Prostate gland (tissue), 2 donors: ENCODE measurements around the gene TMEM135. TPM values are rescaled to one million over a fixed set of nuclear protein-coding genes. Genes with fewer than 3 reads are reported as not detected.
"Not testable (repeated sequence)": the region's sequence is repeated elsewhere in the genome, so short reads cannot be mapped to it uniquely, and the experiment has no call there.

Source experiments
- DNase-seq: peaks from one replicate; pipeline ENCODE4 v3.0.0-alpha.2; 2019; ENCODE audit warnings: low spot score
- H3K27ac ChIP-seq, 2 donors: fragments of 200-600 bp; sonication (generic); 2 replicates each; pipeline ENCODE4 v1.5.1; 2017 to 2019
- H3K27me3 ChIP-seq: fragments of 200-600 bp; sonication (generic); replicated peaks from 2 replicates; pipeline ENCODE4 v1.5.1; 2019; ENCODE audit not compliant: insufficient read depth
- H3K36me3 ChIP-seq, 2 donors: fragments of 200-600 bp; sonication (generic); 1 replicate in 1 of 2; 2 replicates in 1 of 2; pipeline versions ENCODE4 v1.5.1 to v1.8.1; 2017 to 2019
- H3K4me1 ChIP-seq: fragments of 200-600 bp; sonication (generic); replicated peaks from 2 replicates; pipeline ENCODE4 v1.5.1; 2019
- H3K4me3 ChIP-seq, 2 donors: fragments of 200-600 bp; sonication (generic); 2 replicates each; pipeline ENCODE4 v1.5.1; 2017 to 2019
- H3K9me3 ChIP-seq: fragments of 200-600 bp; sonication (generic); 2 replicates; pipeline ENCODE4 v1.5.1; 2017
- CTCF ChIP-seq, 4 experiments: fragments of 200-600 bp in 2 of 4; fragments of 450-650 bp in 2 of 4; sonication (generic) in 2 of 4; IDR thresholded peaks; 1 replicate in 3 of 4; 2 replicates in 1 of 4; pipeline ENCODE4 v1.5.1; 2016 to 2019; ENCODE audit warnings: antibody characterized with exemption in 4 of 4, mild to moderate bottlenecking in 2 of 4, moderate library complexity in 2 of 4
- POLR2A ChIP-seq: fragments of 450-650 bp; IDR thresholded peaks from one replicate; pipeline ENCODE4 v1.6.1; 2016; ENCODE audit warnings: antibody characterized with exemption, mild to moderate bottlenecking
- POLR2AphosphoS5 ChIP-seq: sonication (generic); formaldehyde crosslinking; IDR thresholded peaks from one replicate; pipeline ENCODE4 v1.6.1; 2017; ENCODE audit warnings: antibody characterized with exemption
- WGBS: methylation state at CpG from one replicate; pipeline ENCODE4 v1.1.5; 2018; 5-methylcytosine and 5-hydroxymethylcytosine counted together
- intact Hi-C: fragments of 100-400 bp; cut with DNase I; formaldehyde crosslinking; loops from one replicate; pipeline ENCODE4 v1.14.2; 2022
- total RNA-seq, 2 donors: library from RNA; depleted of rRNA; stranded (reverse); fragments of >200 nt; gene quantifications; one replicate each; pipeline ENCODE4 v1.1.0, GENCODE V29; 2016

The TMEM135 gene
- total RNA-seq = 10 to 100 TPM; 22.3 to 42.1 TPM

DNA sequence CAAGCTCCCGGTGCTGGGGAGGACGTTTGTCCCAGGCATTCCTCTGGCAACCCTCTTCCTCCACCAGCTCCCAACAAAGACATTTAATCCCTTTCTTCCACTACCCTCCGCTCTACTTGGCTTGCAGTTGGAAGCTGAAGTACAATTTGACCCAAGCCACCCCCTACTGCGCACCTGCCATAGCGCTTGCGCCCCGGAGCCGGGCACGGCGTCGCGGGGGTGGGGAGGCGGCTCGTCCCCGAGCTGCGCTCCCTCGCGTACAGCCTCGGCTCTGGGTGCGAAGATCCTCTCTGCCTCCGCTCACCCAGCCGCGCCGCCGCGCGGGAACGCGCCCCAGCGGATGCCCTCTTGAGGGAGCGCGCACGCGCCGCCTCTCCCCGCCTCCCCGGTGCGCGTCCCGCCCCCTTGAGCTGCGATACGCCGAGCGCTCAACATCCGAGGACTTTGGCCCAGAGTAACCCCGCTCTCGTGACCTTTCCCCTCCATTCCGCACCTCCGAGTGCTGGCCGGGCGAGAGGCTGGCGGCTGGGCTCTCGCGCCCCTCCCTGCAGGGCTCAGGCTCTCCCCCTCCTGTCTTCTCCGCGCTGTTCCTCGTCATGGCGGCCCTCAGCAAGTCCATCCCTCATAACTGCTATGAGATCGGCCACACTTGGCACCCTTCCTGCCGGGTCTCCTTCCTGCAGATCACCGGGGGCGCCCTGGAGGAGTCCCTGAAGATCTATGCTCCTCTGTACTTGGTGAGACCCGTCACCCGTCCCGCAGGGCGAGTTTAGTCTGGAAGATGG, at the start of gene TMEM135:
TMEM135 (plus strand) TSS at position 485 of the 785 bp plus-strand sequence; CDS start at position 597, 112 bp downstream.
- TF ChIP-seq POLR2AphosphoS5 (peak; percentile 71), POLR2A (peak; percentile 61), CTCF (IDR thresholded peaks at IDR 0.05) (no peak)
- 1% methylated on average over 63 of the region's 66 CpGs for WGBS

DNA sequence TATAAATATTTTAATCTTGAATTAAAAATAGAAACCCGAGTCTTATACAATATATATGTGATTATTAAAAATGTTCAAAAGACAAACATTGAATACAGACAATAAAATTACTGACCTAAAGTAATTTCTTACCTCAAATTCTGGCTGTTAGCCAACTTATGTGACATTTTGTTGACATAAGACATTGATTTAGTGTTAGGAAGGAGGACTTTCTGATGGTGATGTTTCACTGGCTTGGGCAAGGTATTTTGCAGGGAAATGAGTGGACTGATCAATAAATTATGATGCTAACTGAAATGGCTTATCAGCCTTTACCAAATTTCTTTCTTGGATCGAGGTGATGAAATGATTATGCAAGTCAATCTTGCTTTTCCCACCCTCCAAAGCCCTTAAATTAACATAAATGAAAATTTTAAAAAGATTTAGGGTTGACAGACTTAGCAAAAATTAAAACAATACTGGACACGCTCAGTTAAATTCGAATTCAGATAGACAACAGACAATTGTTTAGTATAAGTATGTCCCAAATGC, 49.3 kb upstream of the TMEM135 start:
- Histone ChIP-seq H3K9me3 (no peaks in the 10 kb centered on the region), H3K27ac (no peak overlapping the region), H3K27me3 (no peaks in the 10 kb centered on the region), H3K4me3 (no peak overlapping the region), H3K4me1 (no peaks in the 10 kb centered on the region), H3K36me3 (no peaks in the 10 kb centered on the region)
- no peak for TF ChIP-seq POLR2AphosphoS5
- no peak for TF ChIP-seq POLR2A
- no peak for TF ChIP-seq CTCF (IDR thresholded peaks at IDR 0.05)
- 76% methylated on average over 4 of the region's 4 CpGs for WGBS
- intact Hi-C loops = no loop called here
- DNase-seq = no peak

More for the DNA sequence above, at the start of gene TMEM135:
- Histone ChIP-seq H3K4me3 (peak within 1 kb of the TSS; percentile 70 to 78), H3K36me3 (no peaks in the 10 kb centered on the region), H3K4me1 (peaks cover 3% of the 10 kb centered on the region), H3K27ac (peak within 1 kb of the TSS; percentile 86 to 88), H3K9me3 (no peaks in the 10 kb centered on the region), H3K27me3 (no peaks in the 10 kb centered on the region)
- intact Hi-C loops = loop anchor here (2.0 kb wide), 1 partner anchor 81 kb away; no protein-coding TSS in a partner anchor
- peak; percentile 86 for DNase-seq

DNA sequence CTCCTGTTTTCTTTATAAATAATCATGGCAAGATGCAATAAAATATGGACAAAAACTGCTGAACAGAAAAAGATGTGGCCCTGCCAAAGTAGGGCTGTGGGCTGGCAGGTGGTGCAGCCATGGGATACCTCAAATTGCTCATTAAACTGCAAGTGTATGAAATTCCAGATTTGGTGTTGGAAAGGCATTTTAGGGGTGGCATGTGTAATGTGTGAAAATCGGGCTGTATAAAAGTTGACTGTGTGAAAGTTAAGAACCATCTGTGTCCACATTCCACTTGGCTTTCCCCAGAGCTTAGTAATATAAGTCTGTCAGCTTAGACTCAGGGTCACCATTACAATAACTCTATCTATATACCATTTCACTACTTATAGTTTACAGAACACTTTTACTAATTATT, 47.7 kb upstream of the TMEM135 start:
- WGBS = 22% methylated on average over 1 of the region's 1 CpG
- no peak overlapping the region for H3K4me3 ChIP-seq
- no peaks in the 10 kb centered on the region for H3K36me3 ChIP-seq
- H3K4me1 ChIP-seq = no peaks in the 10 kb centered on the region
- TF ChIP-seq POLR2AphosphoS5 = no peak
- TF ChIP-seq CTCF (IDR thresholded peaks at IDR 0.05) = no peak
- no peak for TF ChIP-seq POLR2A
- H3K9me3 ChIP-seq = no peaks in the 10 kb centered on the region
- intact Hi-C loops = no loop called here
- H3K27ac ChIP-seq = no peak overlapping the region
- H3K27me3 ChIP-seq = no peaks in the 10 kb centered on the region
- DNase-seq = no peak

- no peaks in the 10 kb centered on the region for H3K9me3 ChIP-seq
- H3K27ac ChIP-seq = no peak overlapping the region
- WGBS = 69% methylated on average over 3 of the region's 3 CpGs
- H3K27me3 ChIP-seq = no peaks in the 10 kb centered on the region
- H3K4me3 ChIP-seq = no peak overlapping the region
- DNase-seq = no peak
- H3K36me3 ChIP-seq = no peaks in the 10 kb centered on the region
- no peaks in the 10 kb centered on the region for H3K4me1 ChIP-seq
- intact Hi-C loops = no loop called here
- TF ChIP-seq POLR2AphosphoS5 (no peak), CTCF (IDR thresholded peaks at IDR 0.05) (no peak), POLR2A (no peak)
These were observed 47.2 kb upstream of the TMEM135 start for GRCh38 chr11:86990515-86990914.

GRCh38 chr11:86991341-86991740, 46.4 kb upstream of the TMEM135 start:
- H3K4me3 ChIP-seq = no peak overlapping the region
- WGBS = 76% methylated on average over 5 of the region's 5 CpGs
- intact Hi-C loops = no loop called here

GRCh38 chr11:86992340-86992739, 45.4 kb upstream of the TMEM135 start:
- intact Hi-C loops, H3K27ac ChIP-seq, DNase-seq, H3K4me3 ChIP-seq, H3K9me3 ChIP-seq, H3K27me3 ChIP-seq, H3K36me3 ChIP-seq, H3K4me1 ChIP-seq: not testable (repeated sequence)
- 92% methylated on average over 4 of the region's 4 CpGs for WGBS

More at GRCh38 chr11:86991341-86991740, 46.4 kb upstream of the TMEM135 start:
- H3K9me3 ChIP-seq = no peaks in the 10 kb centered on the region
- H3K4me1 ChIP-seq = no peaks in the 10 kb centered on the region
- TF ChIP-seq POLR2A (no peak), POLR2AphosphoS5 (no peak), CTCF (IDR thresholded peaks at IDR 0.05) (no peak)
- H3K27ac ChIP-seq = no peak overlapping the region
- no peaks in the 10 kb centered on the region for H3K36me3 ChIP-seq
- no peaks in the 10 kb centered on the region for H3K27me3 ChIP-seq
- no peak for DNase-seq
